G401 (cell line): ENCODE data around the gene ANXA6. TPM values are rescaled to one million over a fixed set of nuclear protein-coding genes. Genes with fewer than 3 reads are reported as not detected.
"Not testable (repeated sequence)": the region's sequence is repeated elsewhere in the genome, so short reads cannot be mapped to it uniquely, and the experiment has no call there.

Source experiments
- DNase-seq: peaks from one replicate; pipeline ENCODE4 v3.0.0-alpha.2; 2015; ENCODE audit warnings: low spot score
- in situ Hi-C: cut with HindIII; loops from 2 replicates; pipeline ENCODE4 v1.10.0; 2016; ENCODE audit warnings: low sequenced_read_pairs, mixed read lengths
- total RNA-seq: library from RNA; depleted of rRNA; stranded (reverse); fragments of >200 nt; shearing (Covaris generic); gene quantifications from 2 replicates; pipeline ENCODE4 v1.2.3, GENCODE V29; 2014

ANXA6 gene
- total RNA-seq, 1 experiment from 2014 or later: 371 TPM

DNA sequence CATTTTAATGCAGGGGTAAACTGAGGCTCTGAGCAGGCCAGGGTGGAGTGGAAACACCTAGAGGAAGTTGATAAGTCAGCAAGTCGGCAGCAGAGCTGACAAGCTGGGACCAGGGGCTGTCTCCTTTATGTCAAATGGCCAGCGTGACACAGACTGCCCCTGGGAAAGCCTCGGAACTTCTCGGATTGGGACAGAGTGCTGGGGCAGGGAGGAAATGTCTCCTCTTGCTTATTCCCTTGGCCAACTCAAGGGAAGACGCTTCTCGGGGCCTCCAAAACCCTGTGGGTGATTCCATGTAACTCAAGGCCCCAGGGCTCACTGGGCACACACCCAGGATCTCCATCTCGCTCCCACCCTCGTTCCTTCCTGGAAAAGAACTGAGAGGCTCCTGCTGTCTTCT lies 25.4 kb upstream of the ANXA6 start:
- DNase-seq: no peak
- in situ Hi-C loops: no loop called here

DNA sequence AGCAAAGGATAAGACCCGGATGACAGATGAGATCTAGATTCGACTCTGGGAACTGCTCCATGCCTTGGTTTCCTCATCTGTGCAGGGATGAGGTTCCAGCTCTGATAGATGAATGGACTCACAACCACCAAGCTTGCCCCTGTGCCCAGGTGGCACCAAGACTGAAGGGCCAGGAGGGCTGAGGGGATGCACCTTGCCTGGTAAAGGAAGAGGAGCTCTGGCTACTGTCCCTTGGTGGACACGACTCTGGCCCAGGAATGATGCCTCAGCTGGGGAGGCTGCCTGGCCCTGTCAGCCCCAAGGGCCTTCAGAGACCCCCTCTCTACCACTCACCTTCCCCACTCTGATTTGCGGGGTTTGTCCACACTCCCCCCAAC lies 24.9 kb upstream of the ANXA6 start:
- in situ Hi-C loops: no loop called here
- DNase-seq: no peak

DNA sequence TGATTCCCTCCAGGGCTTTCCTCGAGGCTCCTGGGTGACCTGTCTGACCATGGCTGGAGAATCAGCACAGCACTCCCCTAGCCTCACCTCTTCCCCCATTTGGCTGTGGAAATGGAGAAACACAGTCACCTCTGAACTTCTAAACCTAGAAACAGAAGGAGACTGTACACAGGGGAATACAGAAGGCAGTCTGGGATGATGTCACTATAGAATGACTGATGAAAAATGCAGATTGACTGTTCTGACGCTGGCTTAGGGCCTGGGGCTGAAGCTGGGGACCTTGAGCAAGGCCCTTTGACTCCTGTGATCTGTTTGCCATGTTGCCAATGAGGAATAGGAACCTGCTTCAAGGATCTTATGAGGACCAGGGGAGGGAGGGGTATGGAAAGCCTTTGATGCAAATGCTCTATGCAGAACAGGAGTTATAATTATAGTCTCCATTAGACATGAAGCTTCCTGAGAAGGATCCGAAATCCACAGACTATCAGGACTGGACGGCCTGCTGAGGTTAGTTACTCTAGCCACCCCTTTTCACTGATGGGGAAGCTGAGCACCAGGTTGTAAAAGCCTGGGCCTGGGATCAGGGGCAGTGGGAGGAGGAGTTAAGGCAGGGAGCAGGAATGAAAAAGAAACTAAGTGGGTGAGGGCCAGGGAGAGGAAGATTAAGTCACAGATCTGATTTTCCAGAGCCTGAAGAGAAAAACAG lies 24.4 kb upstream of the ANXA6 start:
- in situ Hi-C loops: no loop called here
- DNase-seq: no peak

DNA sequence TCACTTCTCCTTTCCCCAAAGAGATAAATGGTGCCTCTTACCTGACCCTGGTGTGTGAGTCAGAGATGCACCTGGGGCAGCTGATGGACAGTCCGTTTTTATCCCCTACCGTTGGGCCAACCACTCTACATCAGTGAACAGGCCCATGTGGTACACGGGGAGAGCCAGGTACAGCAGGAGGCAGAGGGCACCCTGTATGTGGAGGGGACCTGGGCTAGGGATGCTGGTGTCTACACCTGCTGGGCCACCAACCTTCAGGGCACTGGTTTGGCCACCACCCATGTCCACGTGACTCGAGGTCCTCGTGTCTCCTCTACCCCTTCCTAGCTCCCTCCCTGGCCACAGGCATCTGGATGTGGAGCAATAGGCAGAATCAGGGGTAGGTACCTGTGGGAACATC lies 22.7 kb upstream of the ANXA6 start:
- in situ Hi-C loops: no loop called here
- DNase-seq: no peak

DNA sequence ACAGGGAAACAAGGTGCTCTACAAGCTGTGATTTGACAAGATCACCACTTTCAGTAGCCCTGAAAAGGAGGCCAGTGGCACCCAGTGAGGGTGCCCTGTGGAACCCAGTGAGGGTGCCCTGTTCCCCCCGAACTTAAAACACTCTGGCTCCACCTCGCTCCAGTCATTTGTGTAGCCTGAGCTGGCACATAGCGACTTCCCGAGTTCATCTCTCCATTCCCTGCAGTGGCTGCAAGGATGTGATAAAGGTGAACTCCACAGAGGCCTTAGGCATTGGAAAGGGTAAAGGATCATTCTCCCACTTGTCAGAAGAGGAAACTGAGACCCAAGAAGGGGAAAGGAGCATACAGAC lies 21.9 kb upstream of the ANXA6 start:
- DNase-seq: no peak
- in situ Hi-C loops: no loop called here

DNA sequence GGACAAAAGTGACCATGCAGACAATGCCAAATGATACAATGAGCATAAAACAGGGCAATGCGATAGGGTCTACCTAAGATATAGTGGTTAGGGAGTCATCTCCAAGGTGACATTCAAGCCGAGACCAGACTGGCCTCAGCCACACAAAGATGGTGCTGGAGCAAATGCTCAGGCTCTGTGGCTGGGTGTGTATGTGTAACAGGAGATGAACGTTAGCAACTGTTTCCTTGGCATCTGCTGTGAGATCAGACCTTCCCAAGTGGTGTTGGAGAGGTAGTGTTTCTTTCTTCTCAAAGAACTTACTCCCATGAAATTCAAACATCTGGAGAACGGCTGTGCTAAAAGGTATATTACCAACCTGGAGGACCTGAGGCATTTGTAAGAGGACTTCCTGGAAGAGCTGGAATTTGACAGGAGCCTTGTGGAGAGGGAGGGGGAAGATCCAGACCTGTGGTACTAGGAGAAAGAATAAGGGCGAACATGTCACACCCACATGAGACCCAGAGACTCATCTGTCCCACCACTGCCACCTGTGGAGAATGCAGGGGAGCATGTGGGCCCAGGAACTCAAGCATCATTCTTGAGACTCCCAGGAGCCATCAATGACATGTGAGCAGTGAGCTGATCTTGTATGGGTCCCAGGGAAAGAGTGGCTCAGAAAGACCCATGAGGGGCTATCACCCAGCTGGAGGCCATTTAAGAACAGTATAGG lies 21.4 kb upstream of the ANXA6 start:
- in situ Hi-C loops: no loop called here
- DNase-seq: no peak

DNA sequence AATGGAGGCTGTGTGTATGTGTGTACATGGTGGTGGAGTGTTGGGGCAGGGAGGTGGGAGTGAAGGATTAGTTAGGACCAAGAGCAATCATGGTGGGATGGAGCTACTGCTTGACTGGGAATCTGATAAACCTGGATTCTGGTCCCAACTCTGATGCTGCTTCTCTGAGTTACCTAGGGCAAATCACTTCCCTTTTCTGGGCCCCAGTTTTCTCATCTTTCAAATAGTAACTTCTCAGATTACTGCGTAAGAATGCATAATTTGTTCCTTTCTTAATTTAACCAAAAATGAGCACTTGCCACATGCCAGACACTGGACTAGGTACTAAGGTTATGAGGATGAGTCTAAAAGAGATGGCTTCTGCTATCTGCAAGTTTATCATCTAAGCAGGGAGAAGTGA lies 20.8 kb upstream of the ANXA6 start:
- in situ Hi-C loops: no loop called here
- no peak for DNase-seq

DNA sequence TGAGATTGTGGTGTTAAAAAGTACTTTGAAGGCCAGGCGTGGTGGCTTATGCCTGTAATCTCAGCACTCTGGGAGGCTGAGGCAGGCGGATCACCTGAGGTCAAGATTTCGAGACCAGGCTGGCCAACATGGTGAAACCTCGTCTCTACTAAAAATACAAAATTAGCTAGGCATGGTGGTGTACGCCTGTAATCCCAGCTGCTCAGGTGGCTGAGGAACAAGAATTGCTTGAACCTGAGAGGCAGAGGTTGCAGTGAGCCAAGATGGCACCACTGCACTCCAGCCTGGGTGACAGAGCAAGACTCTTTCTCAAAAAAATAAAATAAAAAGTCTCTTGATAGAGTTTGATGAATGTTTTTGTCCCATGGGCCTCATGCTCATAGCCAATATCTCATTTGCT lies 18.7 kb upstream of the ANXA6 start:
- DNase-seq, in situ Hi-C loops: not testable (repeated sequence)

DNA sequence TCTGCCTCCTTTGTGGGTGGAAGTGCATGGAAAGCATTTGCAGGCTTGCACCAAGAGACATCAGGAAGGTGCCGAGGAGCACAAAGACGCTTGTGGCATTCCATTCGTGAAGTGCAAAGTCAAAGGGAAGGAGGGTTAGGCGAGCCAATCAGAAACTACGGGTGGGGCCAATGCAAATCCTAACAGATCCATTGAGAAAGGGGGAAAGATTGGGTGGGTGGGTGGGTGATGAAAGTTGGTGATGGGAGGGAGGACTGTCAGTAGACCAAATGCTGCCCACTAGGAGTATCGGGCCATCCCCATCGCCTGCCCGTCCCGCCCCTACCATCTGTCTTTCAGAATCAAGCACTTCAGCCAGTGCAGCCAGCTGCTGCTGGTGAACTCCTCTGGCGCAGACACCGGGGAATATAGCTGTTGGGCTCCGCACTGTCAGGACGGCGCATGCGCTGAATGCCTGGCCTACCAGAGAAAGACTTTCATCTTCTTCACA lies 17.1 kb upstream of the ANXA6 start:
- in situ Hi-C loops: no loop called here
- DNase-seq: no peak

DNA sequence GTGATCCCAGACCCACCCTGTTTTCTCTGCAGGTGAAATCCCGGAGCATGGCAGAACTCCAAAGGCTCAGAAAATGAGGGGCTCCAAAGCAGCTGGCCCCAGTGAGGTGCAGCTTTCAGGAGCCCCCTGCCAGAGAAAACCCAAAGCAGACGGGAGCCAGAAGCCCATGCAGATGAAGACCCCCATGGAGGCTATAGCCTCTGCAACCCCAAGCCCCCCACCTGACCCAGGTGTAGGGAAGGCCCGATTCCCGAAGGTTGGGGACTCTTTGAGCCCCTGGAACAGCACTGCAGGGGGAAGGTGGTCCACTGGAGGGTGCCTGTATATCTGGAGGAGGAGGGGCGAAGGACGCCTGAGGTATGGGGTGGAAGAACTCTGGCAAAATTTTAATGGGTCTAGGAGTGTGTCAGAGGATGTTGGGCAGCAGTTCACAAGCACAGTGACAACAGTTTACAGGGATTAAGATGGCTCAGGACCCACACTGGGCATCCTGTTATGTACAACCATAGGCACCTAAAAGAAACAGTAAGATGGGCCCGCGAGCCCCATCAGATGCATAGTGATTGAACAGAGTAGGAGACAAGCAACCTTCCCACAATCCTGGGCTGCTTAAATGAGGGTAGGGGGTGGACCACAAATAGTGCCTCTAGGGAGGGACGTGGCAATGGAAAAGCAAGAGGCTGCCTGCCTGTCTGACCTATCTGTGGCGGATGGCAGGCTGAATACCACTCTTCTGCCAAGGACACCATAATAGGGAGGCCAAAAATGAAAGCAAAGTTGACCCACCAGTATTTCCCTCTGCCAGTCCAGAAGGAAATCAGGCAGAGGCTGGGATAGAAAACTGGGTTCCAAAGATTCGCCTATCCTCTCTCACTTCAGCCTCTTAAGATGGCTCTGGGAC lies 16.4 kb upstream of the ANXA6 start:
- in situ Hi-C loops: no loop called here
- DNase-seq: no peak

DNA sequence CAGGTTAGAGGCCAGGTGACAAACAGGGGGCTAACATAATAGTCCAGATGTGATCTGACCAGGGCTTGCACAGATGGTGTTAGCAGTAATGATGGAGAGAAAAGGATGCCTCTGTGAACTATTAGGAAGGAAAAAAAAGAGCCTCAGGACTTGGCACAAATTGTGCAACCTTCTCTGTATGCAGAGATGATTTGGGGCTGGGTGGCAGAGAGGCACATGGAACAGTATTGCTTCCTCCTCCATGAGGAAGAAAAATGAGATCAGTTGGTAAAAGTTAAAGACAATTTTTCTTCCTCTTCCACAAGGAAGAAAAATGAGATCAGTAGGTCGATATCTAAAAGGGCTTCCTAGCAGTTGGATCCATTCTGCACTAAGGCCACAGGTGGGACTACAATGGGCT lies 13.9 kb upstream of the ANXA6 start:
- in situ Hi-C loops: no loop called here
- no peak for DNase-seq

DNA sequence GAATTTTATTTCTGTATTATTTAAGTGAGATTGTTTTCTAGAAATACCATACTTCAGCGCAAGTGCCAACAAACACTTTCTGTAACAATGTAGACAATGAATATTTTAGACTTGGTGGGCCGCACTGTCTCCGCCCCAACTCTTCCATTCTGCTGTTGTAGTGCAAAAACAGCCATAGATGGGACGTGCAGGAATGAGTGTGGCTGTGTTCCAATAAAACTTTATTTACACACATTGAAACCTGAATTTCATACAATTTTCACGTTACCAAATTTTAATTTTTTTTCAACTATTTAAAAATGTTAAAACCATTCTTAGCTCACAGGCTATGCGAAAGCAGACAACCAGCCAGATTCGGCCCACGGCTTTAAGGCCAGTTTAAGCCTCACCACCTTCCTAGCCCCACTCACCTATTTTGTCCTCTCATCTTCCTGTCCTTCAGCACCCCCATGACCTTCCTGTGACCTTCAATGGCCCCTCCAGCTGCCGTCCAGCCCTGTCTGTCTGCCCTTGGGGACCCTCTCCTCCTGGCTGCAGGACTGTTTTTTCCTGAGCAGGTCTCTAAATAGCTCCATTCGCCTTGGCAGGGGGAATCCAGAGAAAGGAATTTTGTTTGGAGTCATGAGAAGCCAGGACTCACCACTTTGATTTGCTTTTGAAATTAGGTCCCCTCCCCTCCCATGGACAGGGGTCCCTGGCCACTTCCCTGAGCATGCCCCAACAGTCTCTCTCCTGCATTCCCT lies 11.2 kb upstream of the ANXA6 start:
- in situ Hi-C loops: no loop called here

DNA sequence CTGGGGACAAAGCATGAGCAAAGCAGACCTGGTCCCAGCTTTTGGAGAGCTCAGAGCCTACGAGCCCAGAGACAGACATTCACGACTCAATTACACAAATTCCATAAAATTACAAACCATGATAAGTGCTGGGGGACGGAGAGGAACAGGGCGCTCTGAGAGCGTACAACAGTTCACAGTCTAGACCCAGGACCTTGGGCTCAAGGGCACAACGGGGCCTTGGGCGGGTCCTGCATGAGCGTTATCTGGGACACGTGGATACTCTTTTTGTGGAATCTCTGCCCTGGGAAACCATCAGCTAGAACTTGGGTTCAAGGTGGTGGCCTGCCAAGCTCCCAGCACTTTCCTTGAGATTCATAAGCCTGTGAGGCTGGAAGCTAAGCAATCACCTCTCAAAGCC lies 9.4 kb upstream of the ANXA6 start:
- in situ Hi-C loops: no loop called here
- no peak for DNase-seq

More for the DNA sequence above, 11.2 kb upstream of the ANXA6 start:
- no peak for DNase-seq

DNA sequence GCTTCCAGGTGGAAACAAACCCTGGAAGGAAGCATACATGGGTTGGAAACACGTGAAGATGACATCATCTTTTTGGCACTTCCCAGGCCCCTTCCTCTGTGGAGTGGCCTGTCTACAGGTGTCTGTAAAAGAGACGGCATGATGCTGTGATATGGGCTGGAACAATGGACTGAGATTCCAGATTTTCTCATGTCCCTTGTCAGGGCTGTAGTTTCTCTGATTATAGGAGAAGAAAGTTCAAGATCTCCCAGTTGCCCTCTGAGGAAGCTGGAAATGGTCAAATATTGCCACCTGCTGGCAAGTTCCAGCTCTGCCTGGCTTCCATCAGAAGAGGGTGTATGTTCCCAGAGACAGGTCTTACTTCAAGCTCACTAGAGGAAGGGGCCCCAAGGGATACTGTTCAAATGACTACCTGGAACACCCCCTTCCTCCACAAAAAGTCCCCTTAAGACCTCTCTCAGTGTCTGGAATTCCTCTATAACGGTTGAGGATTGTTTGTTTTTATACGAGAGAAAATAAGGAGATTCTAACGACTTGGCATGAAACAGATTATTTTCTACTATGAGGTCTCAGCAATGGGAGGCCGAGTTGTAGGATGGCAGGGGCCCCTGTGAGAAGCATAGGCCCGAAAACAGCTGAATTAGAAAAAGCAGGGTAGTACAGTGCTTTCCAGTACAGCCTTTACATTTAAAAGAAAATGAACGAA lies 7.3 kb upstream of the ANXA6 start:
- in situ Hi-C loops: no loop called here
- DNase-seq: peak; percentile 89

DNA sequence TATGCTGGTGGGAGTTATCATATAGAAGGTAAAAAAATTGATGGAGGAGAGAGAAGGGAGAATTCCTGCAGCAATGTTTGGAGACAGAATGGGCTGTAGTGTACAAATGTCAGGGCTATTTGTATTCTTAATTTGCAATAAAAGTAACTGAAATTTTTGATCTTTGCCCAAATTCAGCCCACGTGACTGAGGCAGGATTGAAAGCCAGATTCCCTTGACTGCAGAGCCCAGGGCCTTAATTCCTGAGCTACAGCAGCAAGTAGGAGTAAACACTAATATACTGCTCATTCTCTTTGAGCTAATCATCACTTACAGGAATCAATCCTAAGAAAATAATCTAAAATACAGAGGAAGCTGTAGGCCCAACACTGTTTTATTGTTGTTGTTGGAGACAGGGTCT lies 5.2 kb upstream of the ANXA6 start:
- in situ Hi-C loops: no loop called here
- no peak for DNase-seq

DNA sequence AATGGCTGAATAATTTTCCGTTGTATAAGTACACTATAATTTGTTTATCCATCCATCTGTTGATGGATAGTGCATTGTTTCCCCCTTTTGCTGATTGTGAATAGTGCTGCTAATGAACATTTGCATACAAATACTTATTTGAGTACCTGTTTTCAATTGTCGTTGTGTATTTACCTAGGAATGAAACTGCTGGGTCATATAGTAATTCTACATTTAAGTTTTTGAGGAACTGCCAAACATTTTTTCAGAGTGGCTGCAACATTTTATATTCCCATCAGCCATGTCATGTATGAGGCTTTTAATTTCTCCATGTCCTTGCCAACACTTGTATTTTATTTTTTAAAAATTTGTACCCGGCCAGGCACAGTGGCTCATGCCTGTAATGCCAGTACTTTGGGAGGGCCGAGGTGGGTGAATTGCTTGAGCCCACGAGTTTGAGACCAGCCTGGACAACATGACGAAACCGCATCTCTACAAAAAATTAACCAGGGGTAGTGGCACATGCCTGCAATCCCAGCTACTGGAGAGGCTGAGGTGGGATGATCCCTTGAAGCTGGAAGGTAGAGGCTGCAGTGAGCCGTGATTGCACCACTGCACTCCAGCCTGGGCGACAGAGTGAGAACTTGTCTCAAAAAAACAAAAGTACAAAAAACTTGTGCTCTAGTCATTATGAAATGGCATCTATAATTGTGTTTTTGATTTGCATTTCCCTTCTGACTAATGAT lies 2.2 kb upstream of the ANXA6 start:
- in situ Hi-C loops: no loop called here

DNA sequence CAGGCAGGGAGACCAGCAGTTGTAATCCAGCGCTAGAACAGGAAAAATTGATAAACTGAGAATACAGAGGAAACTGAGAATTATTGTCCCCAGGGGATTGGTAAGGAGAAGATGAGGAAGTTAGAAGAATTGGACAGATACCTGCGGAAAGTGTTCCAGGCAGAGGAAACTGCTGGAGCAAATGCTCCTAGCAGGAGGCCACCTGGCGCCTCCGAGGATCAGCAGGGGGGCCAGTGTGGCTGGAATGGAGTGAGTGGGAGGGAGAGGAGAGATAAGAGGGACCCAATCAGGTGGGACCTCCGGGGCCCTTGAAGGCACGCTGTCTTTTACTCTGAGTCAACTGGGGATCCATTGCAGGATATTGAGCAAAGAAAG lies 695 bp upstream of the ANXA6 start:
- no peak for DNase-seq
- in situ Hi-C loops: no loop called here

More for the DNA sequence above, 2.2 kb upstream of the ANXA6 start:
- DNase-seq: no peak
